CD4-positive, alpha-beta memory T cell (primary cell): Measurements from ENCODE around the gene CNTN4. TPM values are rescaled to one million over a fixed set of nuclear protein-coding genes. Genes with fewer than 3 reads are reported as not detected.
"Not testable (repeated sequence)": the region's sequence is repeated elsewhere in the genome, so short reads cannot be mapped to it uniquely, and the experiment has no call there.

Experiments
- CTCF ChIA-PET: fragments of 350-600 bp; sonication (Branson Sonifier 250); formaldehyde crosslinking; loops from one replicate; lab custom pipeline; 2021; ENCODE audit warnings: inconsistent platforms; ENCODE audit not compliant: partially characterized antibody; lab: Charles Lee
- POLR2A ChIA-PET: fragments of 350-600 bp; sonication (Branson Sonifier 250); formaldehyde crosslinking; loops from one replicate; lab custom pipeline; 2021; ENCODE audit not compliant: partially characterized antibody; lab: Charles Lee
- DNase-seq, 5 donors: peaks; one replicate each; pipeline versions ENCODE4 v3.0.0 to v3.0.0-alpha.2; 2020 to 2022; ENCODE audit warnings: mixed read lengths in 1 of 5
- H3K27ac ChIP-seq: one replicate; pipeline ENCODE4 v1.7.0; 2013; ENCODE audit warnings: low read depth, low read length
- H3K27me3 ChIP-seq: 2 replicates; pipeline ENCODE4 v1.7.0; 2013; ENCODE audit warnings: mild to moderate bottlenecking, low read length, moderate library complexity; ENCODE audit not compliant: insufficient read depth
- H3K36me3 ChIP-seq: 2 replicates; pipeline ENCODE4 v1.7.0; 2013; ENCODE audit warnings: mild to moderate bottlenecking, low read length, moderate library complexity; ENCODE audit not compliant: insufficient read depth
- H3K4me1 ChIP-seq: 2 replicates; pipeline ENCODE4 v1.7.0; 2013; ENCODE audit warnings: mild to moderate bottlenecking, low read length, moderate library complexity; ENCODE audit not compliant: insufficient read depth
- H3K4me3 ChIP-seq, 2 donors: one replicate each; pipeline ENCODE4 v1.7.0; 2013; ENCODE audit warnings: low read length in 2 of 2, mild to moderate bottlenecking in 1 of 2
- H3K9me3 ChIP-seq, 2 donors: one replicate each; pipeline ENCODE4 v1.7.0; 2013; ENCODE audit warnings: low read length in 2 of 2, control low read depth in 1 of 2; ENCODE audit not compliant: control insufficient read depth in 1 of 2
- H3K27ac Mint-ChIP-seq, 7 donors: one replicate each; pipeline ENCODE4 v1.8.0; 2020 to 2021; ENCODE audit warnings: mixed read lengths in 7 of 7, mild to moderate bottlenecking in 6 of 7, inconsistent platforms in 3 of 7, moderate library complexity in 3 of 7
- H3K27me3 Mint-ChIP-seq, 2 donors: one replicate each; pipeline ENCODE4 v1.8.0; 2020 to 2021; ENCODE audit warnings: mixed read lengths in 2 of 2
- H3K36me3 Mint-ChIP-seq, 2 donors: one replicate each; pipeline ENCODE4 v1.8.0; 2020 to 2021; ENCODE audit warnings: mixed read lengths in 2 of 2, inconsistent platforms in 1 of 2, mild to moderate bottlenecking in 1 of 2
- H3K4me1 Mint-ChIP-seq, 4 donors: one replicate each; pipeline ENCODE4 v1.8.0; 2020 to 2021; ENCODE audit warnings: mixed read lengths in 4 of 4, mild to moderate bottlenecking in 1 of 4
- H3K4me3 Mint-ChIP-seq, 8 donors: one replicate each; pipeline ENCODE4 v1.8.0; 2020 to 2021; ENCODE audit warnings: mixed read lengths in 8 of 8, mild to moderate bottlenecking in 7 of 8, moderate library complexity in 6 of 8, inconsistent platforms in 3 of 8
- H3K9me3 Mint-ChIP-seq, 8 donors: one replicate each; pipeline ENCODE4 v1.8.0; 2020 to 2021; ENCODE audit warnings: mixed read lengths in 8 of 8, mild to moderate bottlenecking in 5 of 8, inconsistent platforms in 3 of 8, moderate library complexity in 1 of 8
- intact Hi-C: fragments of 100-400 bp; cut with micrococcal nuclease; formaldehyde crosslinking; loops from one replicate; pipeline ENCODE4 v1.15.1; 2023
- polyA plus RNA-seq, 2 donors: library from polyadenylated mRNA; unstranded; fragments of 300-500 nt; fragmentation: Illumina TruSeq; gene quantifications; one replicate each; pipeline ENCODE4 v1.2.3, GENCODE V29; 2021
- total RNA-seq, 2 experiments: library from RNA; stranded (reverse); gene quantifications; one replicate each; pipeline ENCODE4 v1.2.3, GENCODE V29; 2021

Gene CNTN4
- total and polyA plus RNA-seq, 4 experiments from 2014 or later: not detected

DNA sequence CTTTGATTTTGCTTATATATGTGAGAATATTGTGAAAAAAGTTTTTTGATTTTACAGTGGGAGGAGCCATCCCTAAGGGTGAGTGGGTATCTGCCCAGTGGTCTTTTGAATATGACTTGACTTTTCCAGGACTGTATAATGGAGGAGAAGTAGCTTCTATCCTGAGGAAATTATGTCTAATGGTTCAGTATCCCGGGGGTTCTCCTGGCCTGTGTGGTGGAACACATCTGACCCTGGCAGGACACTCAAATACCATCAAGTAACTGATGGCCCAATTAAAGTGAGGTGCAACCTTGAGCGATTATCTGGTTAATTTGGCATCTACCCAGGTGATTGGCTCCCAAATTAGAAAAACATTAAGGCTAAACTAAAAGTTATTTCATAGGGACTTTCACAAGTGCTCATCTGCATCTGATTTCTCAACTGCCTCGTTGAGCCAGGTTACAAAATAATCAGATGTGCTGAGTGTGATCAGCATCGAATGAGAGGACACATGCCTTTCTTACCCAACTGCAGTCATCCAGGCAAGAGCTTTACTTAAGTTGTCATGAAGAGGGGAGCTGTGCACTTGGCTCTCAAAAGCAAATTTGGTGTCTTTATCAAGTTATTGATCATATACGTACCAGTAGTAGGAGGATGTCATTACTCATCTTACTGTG is 810.2 kb downstream of the CNTN4 start:
- Mint-ChIP-seq H3K27me3 (peaks cover 1 to 6% of the 10 kb centered on the region in 2 donors), H3K36me3 (no peaks in the 10 kb centered on the region), H3K4me3 (no peak overlapping the region), H3K9me3 (peaks cover 0 to 2% (median 0%) of the 10 kb centered on the region in 8 donors), H3K27ac (no peak overlapping the region), H3K4me1 (no peaks in the 10 kb centered on the region)
- Histone ChIP-seq H3K36me3 (no peaks in the 10 kb centered on the region), H3K4me1 (no peaks in the 10 kb centered on the region), H3K9me3 (no peaks in the 10 kb centered on the region), H3K27me3 (no peaks in the 10 kb centered on the region), H3K27ac (no peak overlapping the region), H3K4me3 (no peak overlapping the region)
- ChIA-PET POLR2A (no interaction called here), CTCF (no interaction called here)
- DNase-seq: no peak
- intact Hi-C loops: no loop called here

GRCh38 chr3:2910997-2911396 is 812.3 kb downstream of the CNTN4 start:
- POLR2A ChIA-PET: no interaction called here
- intact Hi-C loops: no loop called here
- CTCF ChIA-PET: no interaction called here
- no peaks in the 10 kb centered on the region for H3K27me3 ChIP-seq
- DNase-seq: no peak
- H3K4me1 ChIP-seq: no peaks in the 10 kb centered on the region
- H3K36me3 ChIP-seq: no peaks in the 10 kb centered on the region
- Mint-ChIP-seq H3K27ac (no peak overlapping the region), H3K9me3 (peaks cover 0 to 6% (median 2%) of the 10 kb centered on the region in 8 donors), H3K4me3 (no peak overlapping the region), H3K27me3 (peaks cover 1 to 4% of the 10 kb centered on the region in 2 donors), H3K36me3 (no peaks in the 10 kb centered on the region), H3K4me1 (no peaks in the 10 kb centered on the region)
- no peak overlapping the region for H3K27ac ChIP-seq
- no peaks in the 10 kb centered on the region for H3K9me3 ChIP-seq
- H3K4me3 ChIP-seq: no peak overlapping the region

DNA sequence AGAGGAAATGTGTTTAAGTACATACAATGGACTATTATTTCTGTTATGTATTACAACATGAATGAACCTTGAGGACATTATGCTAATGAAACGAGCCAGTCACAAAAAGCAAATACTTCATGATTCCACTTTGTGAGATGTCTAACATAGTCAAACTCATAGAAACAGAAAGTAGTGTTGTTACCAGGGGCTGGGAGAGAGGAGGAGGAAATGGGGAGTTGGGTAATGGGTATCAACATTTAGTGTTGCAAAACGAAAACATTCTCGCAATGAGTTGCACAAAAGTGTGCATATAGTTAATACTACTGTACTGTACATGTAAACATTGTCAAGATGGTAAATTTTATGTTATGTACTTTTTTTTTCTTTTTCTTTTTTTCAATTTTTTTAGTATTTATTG is 817.2 kb downstream of the CNTN4 start:
- Mint-ChIP-seq H3K27me3 (peaks cover 0 to 2% of the 10 kb centered on the region in 2 donors), H3K9me3 (peaks cover 0 to 6% (median 2%) of the 10 kb centered on the region in 8 donors), H3K4me3 (no peak overlapping the region), H3K4me1 (no peaks in the 10 kb centered on the region), H3K36me3 (no peaks in the 10 kb centered on the region), H3K27ac (no peak overlapping the region)
- intact Hi-C loops: no loop called here
- Histone ChIP-seq H3K27me3 (no peaks in the 10 kb centered on the region), H3K9me3 (no peaks in the 10 kb centered on the region), H3K36me3 (no peaks in the 10 kb centered on the region), H3K4me3 (no peak overlapping the region), H3K27ac (no peak overlapping the region), H3K4me1 (no peaks in the 10 kb centered on the region)
- ChIA-PET POLR2A (no interaction called here), CTCF (no interaction called here)
- DNase-seq: no peak

- H3K9me3 ChIP-seq, H3K36me3 ChIP-seq, H3K27me3 Mint-ChIP-seq, DNase-seq, H3K36me3 Mint-ChIP-seq, intact Hi-C loops, H3K9me3 Mint-ChIP-seq, H3K4me1 ChIP-seq, H3K27ac ChIP-seq, H3K4me1 Mint-ChIP-seq, H3K4me3 Mint-ChIP-seq, H3K27ac Mint-ChIP-seq, POLR2A ChIA-PET, H3K27me3 ChIP-seq, CTCF ChIA-PET, H3K4me3 ChIP-seq: not testable (repeated sequence)
Measured at GRCh38 chr3:2916640-2917039, 818.0 kb downstream of the CNTN4 start.

DNA sequence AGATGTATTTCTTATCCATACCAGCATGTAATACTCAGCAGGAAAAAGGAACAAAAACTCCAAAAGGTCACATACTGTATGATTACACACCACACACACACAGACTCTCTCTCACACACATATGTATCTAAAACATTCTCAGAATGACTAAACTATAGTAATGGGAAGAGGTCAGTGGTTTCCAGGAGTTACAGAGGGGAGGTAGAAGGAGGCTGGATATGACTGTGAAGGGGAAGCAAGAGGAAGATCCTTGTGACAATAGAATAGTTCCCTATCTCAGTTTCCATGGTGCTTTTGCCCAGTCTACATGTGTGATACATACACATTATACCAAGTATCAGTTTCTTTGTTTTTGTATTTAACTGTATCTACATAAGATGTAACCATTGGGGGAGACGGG is 821.4 kb downstream of the CNTN4 start:
- H3K4me1 Mint-ChIP-seq: peaks cover 0 to 4% (median 0%) of the 10 kb centered on the region in 4 donors
- POLR2A ChIA-PET: no interaction called here
- peaks cover 1 to 4% of the 10 kb centered on the region in 2 donors for H3K27me3 Mint-ChIP-seq

DNA sequence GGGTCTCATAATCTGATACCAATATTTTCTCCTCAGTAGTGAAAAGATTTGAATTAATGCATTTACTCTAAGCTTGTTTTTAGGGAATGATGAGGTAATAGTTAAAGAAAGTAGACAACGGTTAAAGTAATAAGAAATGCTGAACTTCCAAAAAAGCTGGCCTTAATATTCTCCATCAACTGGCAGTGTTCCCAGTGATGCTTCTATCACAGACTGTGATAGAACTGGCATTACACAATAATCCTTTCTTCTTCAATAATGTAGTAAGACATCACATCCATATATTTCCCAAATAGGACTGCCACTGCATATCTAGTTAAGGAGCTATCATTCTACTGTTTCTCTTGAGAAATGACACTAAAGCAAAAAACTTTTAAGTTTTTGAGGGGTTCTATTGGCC is 822.8 kb downstream of the CNTN4 start:
- Mint-ChIP-seq H3K4me1 (peaks cover 0 to 4% (median 0%) of the 10 kb centered on the region in 4 donors), H3K4me3 (no peak overlapping the region), H3K36me3 (no peaks in the 10 kb centered on the region), H3K27ac (no peak overlapping the region), H3K9me3 (peaks cover 0 to 3% (median 0%) of the 10 kb centered on the region in 8 donors), H3K27me3 (peaks cover 3 to 11% of the 10 kb centered on the region in 2 donors)
- CTCF ChIA-PET: interaction anchor here (1.1 to 2.0 kb wide), 4 partner anchors 13 to 241 kb away, joined by 3 to 6 read pairs (median 4); no protein-coding TSS in a partner anchor
- Histone ChIP-seq H3K4me3 (no peak overlapping the region), H3K9me3 (no peaks in the 10 kb centered on the region), H3K27ac (no peak overlapping the region), H3K36me3 (no peaks in the 10 kb centered on the region), H3K4me1 (no peaks in the 10 kb centered on the region), H3K27me3 (no peaks in the 10 kb centered on the region)
- intact Hi-C loops: no loop called here
- DNase-seq: no peak
- POLR2A ChIA-PET: no interaction called here

More for the DNA sequence above, 821.4 kb downstream of the CNTN4 start:
- no peak overlapping the region for H3K4me3 Mint-ChIP-seq
- no peaks in the 10 kb centered on the region for H3K27me3 ChIP-seq
- H3K27ac ChIP-seq: no peak overlapping the region
- H3K9me3 ChIP-seq: no peaks in the 10 kb centered on the region
- H3K4me3 ChIP-seq: no peak overlapping the region
- intact Hi-C loops: no loop called here
- H3K36me3 ChIP-seq: no peaks in the 10 kb centered on the region
- H3K4me1 ChIP-seq: no peaks in the 10 kb centered on the region
- DNase-seq: no peak
- no peak overlapping the region for H3K27ac Mint-ChIP-seq
- H3K36me3 Mint-ChIP-seq: no peaks in the 10 kb centered on the region
- CTCF ChIA-PET: no interaction called here
- H3K9me3 Mint-ChIP-seq: peaks cover 0 to 6% (median 2%) of the 10 kb centered on the region in 8 donors

- H3K4me1 Mint-ChIP-seq: peaks cover 0 to 4% (median 0%) of the 10 kb centered on the region in 4 donors
- Histone ChIP-seq H3K36me3 (no peaks in the 10 kb centered on the region), H3K27ac (no peak overlapping the region), H3K27me3 (no peaks in the 10 kb centered on the region), H3K4me1 (no peaks in the 10 kb centered on the region), H3K9me3 (no peaks in the 10 kb centered on the region), H3K4me3 (no peak overlapping the region)
- peaks cover 3 to 11% of the 10 kb centered on the region in 2 donors for H3K27me3 Mint-ChIP-seq
- peak in 1 of 5 donors; percentile 5 for DNase-seq
- ChIA-PET POLR2A (no interaction called here), CTCF (interaction anchor here (1.1 to 2.0 kb wide), 4 partner anchors 13 to 241 kb away, joined by 3 to 6 read pairs (median 4); no protein-coding TSS in a partner anchor)
- intact Hi-C loops: no loop called here
- peaks cover 0 to 3% (median 0%) of the 10 kb centered on the region in 8 donors for H3K9me3 Mint-ChIP-seq
- H3K27ac Mint-ChIP-seq: no peak overlapping the region
- H3K36me3 Mint-ChIP-seq: no peaks in the 10 kb centered on the region
- H3K4me3 Mint-ChIP-seq: no peak overlapping the region
Measured at GRCh38 chr3:2921903-2922302, 823.2 kb downstream of the CNTN4 start.
